Astrocyte of the cerebellum (primary cell): ENCODE data around the gene ACCS.
A peak's percentile ranks its signal among the peaks of the same experiment; 100 is the strongest.

Experiments used
- DNase-seq: peaks from one replicate; pipeline ENCODE4 v3.0.0-alpha.2; 2011; ENCODE audit warnings: low read depth
- H3K4me3 ChIP-seq: 2 replicates; pipeline ENCODE4 v1.5.1; 2011; ENCODE audit warnings: mild to moderate bottlenecking, low read depth, low read length, moderate library complexity
- CTCF ChIP-seq: IDR thresholded peaks from 2 replicates; pipeline ENCODE4 v1.5.1; 2012; ENCODE audit warnings: low read length, low read depth, moderate library complexity, mild to moderate bottlenecking; ENCODE audit errors: missing control alignments
- in situ Hi-C: cut with HindIII; loops from 2 replicates; pipeline ENCODE4 v1.10.0; 2017; ENCODE audit warnings: low sequenced_read_pairs

ACCS gene

GRCh38 chr11:44133335-44133946, 67.4 kb downstream of the ACCS start:
- in situ Hi-C loops: no loop called here
- peak; percentile 81 for TF ChIP-seq CTCF
- H3K4me3 ChIP-seq: no peak overlapping the region
- peak; percentile 36 for DNase-seq
